NCI-H345 (cell line): ENCODE measurements around the gene NFU1.
"Not testable (repeated sequence)": the region's sequence is repeated elsewhere in the genome, so short reads cannot be mapped to it uniquely, and the experiment has no call there.

Experiments used
- DNase-seq: peaks from one replicate; lab custom pipeline; 2025; lab: John Stamatoyannopoulos, UW

The NFU1 gene

GRCh38 chr2:69387770-69388481 lies 49.3 kb downstream of the NFU1 start:
- no peak for DNase-seq

- DNase-seq = peak; percentile 95
Measured at GRCh38 chr2:69386789-69387734, 50.2 kb downstream of the NFU1 start, which contains the start of gene GFPT1. GFPT1 (minus strand) TSS chr2:69387227; CDS start chr2:69387071, 156 bp downstream.

GRCh38 chr2:69386360-69386759 lies 50.9 kb downstream of the NFU1 start:
- DNase-seq = no peak

GRCh38 chr2:69385443-69386151 lies 51.6 kb downstream of the NFU1 start:
- no peak for DNase-seq

GRCh38 chr2:69384618-69385081 lies 52.6 kb downstream of the NFU1 start:
- DNase-seq = no peak

GRCh38 chr2:69383176-69383812 lies 53.9 kb downstream of the NFU1 start:
- DNase-seq = no peak

- DNase-seq = no peak
Measured at GRCh38 chr2:69382547-69382946, 54.7 kb downstream of the NFU1 start.

GRCh38 chr2:69381337-69381737 lies 55.9 kb downstream of the NFU1 start:
- DNase-seq = no peak

- no peak for DNase-seq
Measured at GRCh38 chr2:69380072-69380917, 56.9 kb downstream of the NFU1 start.

- no peak for DNase-seq
Measured at GRCh38 chr2:69376403-69376802, 60.8 kb downstream of the NFU1 start.

GRCh38 chr2:69375494-69376353 lies 61.5 kb downstream of the NFU1 start:
- DNase-seq = peak; percentile 38

- no peak for DNase-seq
Measured at GRCh38 chr2:69372767-69373166, 64.5 kb downstream of the NFU1 start.

GRCh38 chr2:69369802-69370201 lies 67.4 kb downstream of the NFU1 start:
- DNase-seq = no peak

- DNase-seq = no peak
Measured at GRCh38 chr2:69368588-69368987, 68.6 kb downstream of the NFU1 start.

GRCh38 chr2:69359371-69359770 lies 77.9 kb downstream of the NFU1 start:
- DNase-seq = no peak

GRCh38 chr2:69358914-69359313 lies 78.3 kb downstream of the NFU1 start:
- DNase-seq = no peak

GRCh38 chr2:69356471-69356870 lies 80.8 kb downstream of the NFU1 start:
- no peak for DNase-seq

- not testable (repeated sequence) for DNase-seq
Measured at GRCh38 chr2:69354976-69355375, 82.3 kb downstream of the NFU1 start.

GRCh38 chr2:69353360-69353759 lies 83.9 kb downstream of the NFU1 start:
- no peak for DNase-seq

- no peak for DNase-seq
Measured at GRCh38 chr2:69348781-69349180, 88.5 kb downstream of the NFU1 start.
